HG02588 (cell line): Measurements from ENCODE around the gene TROAP.
"Not testable (repeated sequence)": the region's sequence is repeated elsewhere in the genome, so short reads cannot be mapped to it uniquely, and the experiment has no call there.

Source experiments
- ATAC-seq: cut with Tn5 transposase; IDR thresholded peaks from one replicate; pipeline ENCODE4 v1.9.1; 2021; ENCODE audit warnings: mild to moderate bottlenecking, moderate library complexity; ENCODE audit not compliant: unreplicated experiment

The TROAP gene

DNA sequence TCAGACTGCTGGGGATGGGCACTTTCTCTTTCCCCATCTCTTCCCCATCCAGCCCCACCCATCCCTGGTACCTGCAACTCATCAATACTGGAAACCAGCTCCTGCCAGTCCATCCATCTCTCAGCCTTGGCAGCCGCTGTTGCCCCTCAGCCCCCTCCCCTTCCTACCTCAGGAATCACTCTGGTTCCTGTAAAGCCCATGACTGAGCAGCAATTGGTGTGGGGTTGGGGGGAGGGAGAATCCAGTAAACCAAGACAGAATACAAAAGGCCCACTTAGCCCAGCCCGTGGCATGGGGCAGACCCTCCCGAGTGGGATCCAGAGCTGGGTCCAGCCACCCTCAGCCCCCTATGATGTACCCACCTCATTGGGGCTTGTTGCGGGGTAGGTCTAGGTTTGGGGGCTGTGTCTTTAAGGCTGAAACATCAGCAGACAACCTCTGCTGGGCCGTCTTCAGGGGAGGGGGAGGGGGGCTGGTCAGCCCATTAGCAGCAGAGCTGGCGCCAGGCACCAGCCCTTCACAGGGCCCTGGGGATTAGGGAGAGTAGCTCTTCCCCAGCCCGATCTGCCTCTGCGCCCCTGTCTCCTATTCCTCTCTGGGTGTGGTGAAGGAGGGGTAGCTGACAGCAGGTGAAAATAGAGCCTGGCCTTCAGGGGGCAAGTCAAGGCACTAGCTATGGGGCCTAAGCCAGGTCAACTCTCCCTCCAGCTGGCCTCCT lies 28.8 kb upstream of the TROAP start:
- ATAC-seq = no peak

GRCh38 chr12:49294804-49295081 lies 28.3 kb upstream of the TROAP start:
- ATAC-seq = no peak

- no peak for ATAC-seq
These were observed 27.7 kb upstream of the TROAP start, which contains the start of gene PRPH for GRCh38 chr12:49295082-49295936. TSS of gene PRPH (plus strand) at chr12:49295147. CDS start at chr12:49295201, 54 bp downstream.

GRCh38 chr12:49296034-49296835 lies 26.8 kb upstream of the TROAP start:
- no peak for ATAC-seq

DNA sequence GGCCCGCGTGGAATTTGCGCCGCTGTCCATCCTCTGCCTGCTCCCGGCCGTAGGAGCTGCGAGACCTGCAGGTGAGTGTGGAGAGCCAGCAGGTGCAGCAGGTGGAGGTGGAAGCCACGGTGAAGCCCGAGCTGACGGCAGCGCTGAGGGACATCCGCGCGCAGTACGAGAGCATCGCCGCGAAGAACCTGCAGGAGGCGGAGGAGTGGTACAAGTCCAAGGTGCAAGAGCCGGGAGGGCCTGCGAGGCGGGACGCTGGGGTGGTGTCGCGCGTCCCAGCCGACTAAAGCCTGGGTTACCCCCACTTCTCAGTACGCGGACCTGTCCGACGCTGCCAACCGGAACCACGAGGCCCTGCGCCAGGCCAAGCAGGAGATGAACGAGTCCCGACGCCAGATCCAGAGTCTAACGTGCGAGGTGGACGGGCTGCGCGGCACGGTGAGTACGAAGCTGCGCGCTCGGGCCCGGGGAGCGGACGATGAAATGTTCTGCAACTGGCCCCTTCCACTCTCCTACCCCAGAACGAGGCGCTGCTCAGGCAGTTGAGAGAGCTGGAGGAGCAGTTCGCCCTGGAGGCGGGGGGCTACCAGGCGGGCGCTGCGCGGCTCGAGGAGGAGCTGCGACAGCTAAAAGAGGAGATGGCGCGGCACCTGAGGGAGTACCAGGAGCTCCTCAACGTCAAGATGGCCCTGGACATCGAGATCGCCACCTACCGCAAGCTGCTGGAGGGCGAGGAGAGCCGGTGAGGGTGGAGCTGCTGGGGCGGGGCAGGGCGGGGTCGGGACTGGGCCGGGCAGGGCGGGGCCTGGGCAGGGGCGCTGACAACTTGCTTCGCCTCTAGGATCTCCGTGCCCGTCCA lies 26.0 kb upstream of the TROAP start:
- ATAC-seq = no peak

DNA sequence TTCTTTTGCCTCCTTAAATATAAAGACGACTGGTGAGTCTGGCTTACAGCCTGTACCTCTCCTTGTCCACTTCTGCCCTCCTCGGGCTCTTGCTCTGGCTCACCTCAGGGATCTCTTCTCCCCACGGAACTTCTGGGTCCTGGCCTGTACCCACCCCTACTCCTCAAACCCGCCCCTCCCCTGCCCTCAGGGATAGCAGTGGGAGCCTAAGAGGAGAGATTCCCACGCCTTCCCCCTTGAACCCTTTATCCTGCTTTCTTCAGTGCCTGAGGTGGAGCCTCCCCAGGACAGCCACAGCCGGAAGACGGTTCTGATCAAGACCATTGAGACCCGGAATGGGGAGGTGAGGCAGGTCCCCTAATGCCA lies 25.4 kb upstream of the TROAP start:
- ATAC-seq = no peak

DNA sequence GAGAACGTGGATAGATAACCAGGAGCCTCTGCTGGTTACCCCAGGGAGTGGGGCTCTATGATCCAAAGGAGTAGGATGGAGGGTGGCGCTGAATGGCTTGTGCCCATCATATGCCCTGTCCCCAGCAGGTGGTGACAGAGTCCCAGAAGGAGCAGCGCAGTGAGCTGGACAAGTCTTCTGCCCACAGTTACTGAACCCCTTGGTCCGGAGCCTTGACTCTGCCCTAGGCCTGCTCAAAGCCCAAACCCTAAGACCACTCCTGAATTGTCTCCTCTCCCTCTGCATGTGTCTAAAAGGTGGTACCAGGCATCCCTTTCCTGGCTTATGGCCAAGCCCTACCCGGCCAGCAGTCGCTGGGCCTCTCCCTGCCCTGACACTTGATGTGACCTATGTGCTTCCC lies 24.9 kb upstream of the TROAP start:
- no peak for ATAC-seq

- no peak for ATAC-seq
These were observed 21.3 kb upstream of the TROAP start for GRCh38 chr12:49301760-49302159.

DNA sequence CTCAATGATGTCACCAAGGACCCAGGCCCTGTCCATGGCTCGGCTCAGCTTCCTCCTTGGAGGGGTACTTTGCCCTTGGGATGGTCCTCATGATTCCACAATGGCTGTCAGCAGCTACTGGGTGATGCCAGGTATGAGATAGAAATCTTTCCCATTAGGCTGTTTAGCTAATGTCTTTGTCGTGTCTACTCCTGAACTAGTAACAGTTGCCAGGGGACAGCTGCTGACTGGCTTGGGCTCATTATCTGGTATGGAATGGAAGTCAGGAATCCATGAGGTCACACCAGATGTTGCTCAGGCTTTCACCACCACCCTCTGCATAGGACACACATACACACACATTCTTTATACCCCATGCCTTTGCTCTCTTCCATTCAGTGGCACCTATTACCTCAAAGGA lies 18.9 kb upstream of the TROAP start:
- no peak for ATAC-seq

- no peak for ATAC-seq
These were observed 17.1 kb upstream of the TROAP start for GRCh38 chr12:49305762-49306510.

- ATAC-seq = no peak
These were observed 13.7 kb upstream of the TROAP start for GRCh38 chr12:49309386-49309785.

- ATAC-seq = not testable (repeated sequence)
These were observed 12.5 kb upstream of the TROAP start for GRCh38 chr12:49310451-49311000.

DNA sequence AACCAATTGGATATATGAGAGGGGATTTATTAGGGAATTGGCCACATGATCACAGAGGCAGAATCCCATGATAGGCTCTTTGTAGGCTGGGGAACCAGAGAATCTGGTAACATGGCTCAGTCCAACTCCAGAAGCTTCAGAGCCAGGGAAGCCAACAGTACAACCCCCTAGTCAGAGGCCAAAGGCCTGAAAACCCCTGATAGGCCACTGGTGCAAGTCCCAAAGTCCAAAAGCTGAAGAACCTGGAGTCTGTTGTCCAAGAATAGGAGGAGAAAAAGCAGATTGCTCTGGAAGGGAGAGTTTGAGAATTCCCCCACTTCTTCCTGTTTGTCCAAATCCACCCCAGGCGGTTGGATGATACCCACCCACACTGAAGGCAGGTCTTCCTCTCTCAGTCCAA lies 8.2 kb upstream of the TROAP start:
- no peak for ATAC-seq

DNA sequence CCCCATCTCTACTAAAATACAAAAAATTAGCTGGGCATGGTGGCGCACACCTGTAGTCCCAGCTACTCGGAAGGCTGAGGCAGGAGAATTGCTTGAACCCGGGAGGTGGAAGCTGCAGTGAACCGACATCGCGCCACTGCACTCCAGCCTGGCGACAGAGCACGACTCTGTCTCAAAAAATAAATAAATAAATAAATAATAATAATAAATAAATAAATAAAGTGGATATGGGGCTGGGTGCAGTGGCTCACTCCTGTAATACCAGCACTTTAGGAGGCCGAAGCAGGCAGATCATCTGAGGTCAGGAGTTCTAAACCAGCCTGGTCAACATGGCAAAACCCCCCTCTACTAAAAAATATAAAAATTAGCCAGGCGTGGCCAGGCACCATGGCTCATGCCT lies 5.9 kb upstream of the TROAP start:
- not testable (repeated sequence) for ATAC-seq

GRCh38 chr12:49320411-49321103 lies 2.5 kb upstream of the TROAP start:
- not testable (repeated sequence) for ATAC-seq

GRCh38 chr12:49322367-49322707 lies 718 bp upstream of the TROAP start:
- no peak for ATAC-seq

- ATAC-seq = no peak
These were observed 556 bp downstream of the TROAP start for GRCh38 chr12:49323524-49324097.

DNA sequence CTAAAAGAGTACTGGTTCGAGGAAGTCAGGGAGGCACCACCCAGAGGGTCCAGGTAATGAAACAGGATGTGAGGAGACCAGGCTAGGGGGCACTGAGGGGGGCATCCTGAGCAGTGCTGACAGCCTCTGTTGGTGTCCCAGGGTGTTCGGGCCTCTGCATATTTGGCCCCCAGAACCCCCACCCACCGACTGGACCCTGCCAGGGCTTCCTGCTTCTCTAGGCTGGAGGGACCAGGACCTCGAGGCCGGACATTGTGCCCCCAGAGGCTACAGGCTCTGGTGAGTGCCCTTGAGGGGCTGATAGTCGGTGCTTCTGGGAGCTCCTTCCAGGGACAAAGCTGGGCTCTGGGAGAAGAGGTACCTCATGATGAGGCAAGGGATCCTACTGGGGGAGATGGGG lies 2.6 kb downstream of the TROAP start:
- no peak for ATAC-seq

DNA sequence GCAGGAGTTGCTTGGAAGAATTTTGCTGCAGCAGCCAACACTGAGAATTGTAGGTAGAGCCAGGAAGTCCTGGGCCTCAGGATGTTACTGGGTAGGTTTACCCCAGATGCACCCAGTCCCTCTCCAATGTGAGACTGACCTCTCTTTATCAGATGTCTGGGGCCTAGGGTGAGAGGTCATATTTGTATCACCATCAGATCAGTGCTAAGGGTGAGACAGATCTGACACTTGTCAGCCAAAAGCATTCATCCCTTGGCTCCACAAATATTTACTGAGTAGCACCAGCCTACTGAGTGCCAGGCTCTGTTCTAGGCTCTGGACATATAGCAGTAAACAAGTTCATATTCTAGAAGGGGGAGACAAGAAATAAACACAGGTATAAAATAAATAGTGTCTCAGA lies 4.3 kb downstream of the TROAP start:
- ATAC-seq = no peak
